ENCODE data around the gene NTF4. TPM values are rescaled to one million over a fixed set of nuclear protein-coding genes. Genes with fewer than 3 reads are reported as not detected.
A peak's percentile ranks its signal among the peaks of the same experiment; 100 is the strongest.
"Not testable (repeated sequence)": the region's sequence is repeated elsewhere in the genome, so short reads cannot be mapped to it uniquely, and the experiment has no call there.

The NTF4 gene
- total RNA-seq, 1 donor from 2014 or later, result 0.48 TPM

GRCh38 chr19:49064029-49064629, 489 bp downstream of the NTF4 start:
- ATAC-seq (ENCODE audit: poor library complexity) (no peak), DNase-seq (no peak)
- intact Hi-C loops (cut with DNase I), result no loop called here

- intact Hi-C loops (cut with DNase I), result no loop called here
- DNase-seq (no peak), ATAC-seq (ENCODE audit: poor library complexity) (no peak)
Observed at GRCh38 chr19:49061445-49061844, 3.2 kb downstream of the NTF4 start.

DNA sequence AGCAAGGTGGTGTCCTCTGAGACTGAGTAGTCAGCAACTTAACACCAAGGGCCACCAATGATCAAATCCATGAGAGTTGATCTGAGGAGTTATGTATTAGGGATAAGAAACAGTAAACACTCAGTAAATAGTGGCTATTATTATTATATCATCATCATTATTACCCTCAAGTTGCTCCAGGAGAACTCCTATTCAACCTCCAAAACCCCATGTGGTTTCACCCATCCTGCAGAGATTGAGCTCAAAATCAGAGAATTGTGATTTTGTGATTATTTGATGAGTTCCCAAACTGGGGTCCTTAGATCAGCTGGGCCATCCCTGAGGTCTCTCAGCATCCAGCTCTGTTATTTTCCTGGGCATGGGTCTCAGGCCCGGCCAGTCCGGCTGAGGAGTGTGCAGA, 3.6 kb downstream of the NTF4 start:
- intact Hi-C loops (cut with DNase I), result no loop called here
- DNase-seq, result no peak
- no peak for ATAC-seq (ENCODE audit: poor library complexity)

- intact Hi-C loops (cut with DNase I), result no loop called here
- ATAC-seq (ENCODE audit: poor library complexity) (no peak), DNase-seq (no peak)
Observed at GRCh38 chr19:49059053-49059452, 5.6 kb downstream of the NTF4 start.

DNA sequence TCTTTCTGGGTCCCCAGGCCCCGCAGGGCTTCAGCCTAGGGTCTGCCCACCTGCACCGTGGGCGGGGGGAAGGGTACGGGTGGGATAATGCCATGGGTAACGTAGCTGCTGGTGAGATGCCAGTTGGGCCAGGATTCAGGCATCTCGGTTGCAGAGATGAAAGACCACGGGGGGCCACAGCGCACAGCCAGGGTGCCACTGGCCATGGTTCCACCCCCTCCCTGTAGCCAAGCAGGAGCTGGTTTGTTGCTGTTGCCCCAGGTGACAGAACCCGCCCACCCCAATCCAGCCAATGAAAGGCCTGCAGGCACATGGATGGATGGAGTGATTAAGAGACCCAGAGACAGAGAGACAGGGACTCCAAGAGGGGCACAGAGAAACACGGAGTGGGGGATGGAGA, 6.1 kb downstream of the NTF4 start:
- DNase-seq (no peak), ATAC-seq (ENCODE audit: poor library complexity) (no peak)
- intact Hi-C loops (cut with DNase I), result no loop called here

DNA sequence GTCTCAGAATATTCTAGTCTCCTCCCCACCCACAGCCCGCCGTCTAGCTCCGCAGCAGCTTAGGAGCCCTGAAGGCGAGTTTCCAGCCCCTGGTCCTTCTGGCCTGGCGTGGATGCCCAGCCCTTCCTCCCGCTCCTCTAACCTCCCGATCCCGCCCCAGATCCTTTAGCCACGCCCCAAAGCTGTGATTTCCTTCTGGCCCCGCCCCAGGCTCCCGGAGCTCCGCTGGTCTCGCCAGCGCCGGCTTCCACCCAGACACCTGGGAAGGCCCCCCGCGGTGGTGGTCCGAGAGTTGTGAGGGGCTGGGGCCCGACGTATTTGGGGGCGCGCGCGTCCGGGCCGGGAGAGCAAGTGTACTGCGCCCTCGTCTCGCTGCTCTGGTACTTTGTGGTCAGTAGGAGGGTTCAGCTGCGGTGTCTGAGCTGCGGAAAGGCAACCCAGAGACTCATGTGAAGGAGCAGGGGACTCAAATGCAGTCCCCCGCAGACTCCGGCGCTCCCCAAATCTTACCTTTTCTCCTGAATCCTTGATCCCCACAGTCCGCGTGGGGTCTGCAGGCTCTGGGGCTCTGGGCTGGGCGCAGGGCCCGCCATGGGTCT, 6.9 kb downstream of the NTF4 start, which contains the start of gene CGB7:
TSS of gene CGB7 (minus strand) at position 114 of the 599 bp plus-strand sequence. CDS start 2,374 bp downstream, outside the sequence.
- DNase-seq (peak; percentile 84), ATAC-seq (ENCODE audit: poor library complexity) (peak; percentile 85)
- intact Hi-C loops (cut with DNase I), result no loop called here

DNA sequence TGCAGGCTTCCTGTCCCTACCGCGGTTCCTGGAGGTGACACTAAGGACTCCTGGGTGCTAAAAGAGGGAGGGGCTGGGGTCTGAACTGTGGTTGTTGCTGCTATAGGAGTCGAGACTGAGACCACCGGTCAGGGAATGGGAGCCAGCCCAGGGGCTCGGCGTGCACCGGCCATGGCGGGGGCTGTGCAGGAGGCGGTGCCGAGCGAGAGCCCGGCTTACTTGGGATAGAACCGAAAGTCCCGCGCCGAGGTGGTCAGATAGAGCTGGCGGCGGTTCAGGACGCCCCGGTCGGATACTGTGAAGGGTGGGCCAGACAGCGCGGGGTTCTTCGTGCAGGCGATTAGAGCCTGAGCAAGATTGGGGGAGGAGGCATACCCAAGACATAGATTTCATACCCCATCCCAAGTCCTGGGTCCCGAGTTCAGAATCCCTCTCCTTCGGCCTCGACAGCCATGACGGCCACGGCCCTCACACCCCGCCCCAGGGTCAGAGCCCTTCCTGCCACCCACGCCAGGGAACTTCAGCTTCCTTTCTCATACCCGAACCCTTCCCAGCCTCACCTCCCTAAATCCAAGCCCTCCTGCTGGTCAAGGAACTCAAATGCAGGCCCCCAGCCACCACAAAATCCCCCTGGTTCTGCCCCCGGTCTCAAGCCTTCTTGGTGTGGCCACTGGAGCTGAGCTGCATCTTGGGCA, 7.6 kb downstream of the NTF4 start:
- intact Hi-C loops (cut with DNase I); DNase-seq: not testable (repeated sequence)
- ATAC-seq (ENCODE audit: poor library complexity), result peak; percentile 40

DNA sequence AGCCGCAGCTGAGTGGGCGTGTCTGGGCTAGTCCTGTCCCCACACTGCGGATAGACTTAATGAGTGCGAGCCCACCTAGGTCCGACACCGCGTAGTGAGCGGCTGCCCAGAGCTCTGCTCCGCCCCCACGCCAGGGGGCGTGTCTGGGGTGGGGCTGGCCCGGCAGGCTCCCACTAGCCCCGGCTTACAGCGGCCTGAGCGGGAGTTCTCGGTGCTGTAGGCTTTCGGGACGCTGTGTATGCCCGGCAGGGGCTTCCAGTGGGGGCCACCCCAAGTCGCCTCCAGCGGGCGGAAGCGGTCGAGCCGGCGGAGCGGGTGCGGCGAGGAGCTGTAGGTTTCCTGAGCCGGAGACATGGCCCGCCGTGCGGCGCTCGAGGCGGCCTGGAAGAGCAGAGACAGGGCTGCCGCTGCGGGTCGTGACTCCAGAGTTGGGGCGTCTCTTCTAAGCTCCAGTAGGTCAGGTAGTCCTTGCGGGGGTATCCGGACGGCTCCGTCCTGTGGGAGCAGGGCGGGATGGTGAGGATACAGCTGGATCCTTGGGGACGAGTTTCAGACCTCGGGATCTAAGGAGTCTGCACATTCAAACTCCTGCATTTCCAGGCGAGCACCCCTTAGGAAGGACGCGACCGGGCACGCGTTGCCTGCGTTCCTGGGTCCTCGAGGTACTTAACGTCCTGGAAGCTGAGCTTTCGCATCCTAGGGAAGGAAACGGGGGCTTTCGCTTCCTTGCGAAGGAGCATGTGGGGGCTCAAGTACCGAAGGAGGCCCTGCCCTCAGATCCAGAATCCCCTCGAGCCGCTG, 8.3 kb downstream of the NTF4 start:
- ATAC-seq (ENCODE audit: poor library complexity) (peak; percentile 93), DNase-seq (peak; percentile 78)
- intact Hi-C loops (cut with DNase I), result no loop called here

DNA sequence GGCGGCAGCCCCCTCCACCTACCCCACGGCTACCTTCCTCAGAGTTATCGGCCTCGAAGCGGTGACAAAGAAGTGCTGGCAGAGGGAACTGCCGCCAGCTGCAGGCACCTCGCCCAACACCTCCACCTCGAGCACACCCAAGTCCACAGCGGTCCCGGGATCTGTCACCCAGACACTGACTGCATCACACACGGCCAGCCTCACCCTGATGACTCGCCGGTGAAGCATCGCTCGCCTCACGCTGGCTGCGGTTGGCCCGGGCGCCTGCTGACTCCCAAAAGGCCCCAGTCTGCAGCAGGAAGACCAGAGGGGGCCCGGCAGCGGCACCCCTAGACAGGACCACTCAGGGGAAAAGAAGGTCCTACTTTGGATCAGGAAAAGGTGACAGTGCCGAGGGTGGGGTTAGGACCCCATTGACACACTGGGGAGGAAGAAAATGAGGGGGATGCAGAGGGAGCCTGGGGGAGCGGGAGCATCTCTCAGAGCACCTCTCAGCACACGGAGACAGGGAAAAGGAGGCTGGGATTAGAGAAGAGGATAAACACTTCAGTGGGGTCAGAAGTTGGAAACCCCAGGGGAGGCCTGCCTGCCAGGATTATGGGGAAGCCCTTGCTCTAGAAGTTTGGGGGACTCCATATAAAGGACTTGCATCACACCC, 14.1 kb downstream of the NTF4 start:
- ATAC-seq (ENCODE audit: poor library complexity); intact Hi-C loops (cut with DNase I); DNase-seq: not testable (repeated sequence)

DNA sequence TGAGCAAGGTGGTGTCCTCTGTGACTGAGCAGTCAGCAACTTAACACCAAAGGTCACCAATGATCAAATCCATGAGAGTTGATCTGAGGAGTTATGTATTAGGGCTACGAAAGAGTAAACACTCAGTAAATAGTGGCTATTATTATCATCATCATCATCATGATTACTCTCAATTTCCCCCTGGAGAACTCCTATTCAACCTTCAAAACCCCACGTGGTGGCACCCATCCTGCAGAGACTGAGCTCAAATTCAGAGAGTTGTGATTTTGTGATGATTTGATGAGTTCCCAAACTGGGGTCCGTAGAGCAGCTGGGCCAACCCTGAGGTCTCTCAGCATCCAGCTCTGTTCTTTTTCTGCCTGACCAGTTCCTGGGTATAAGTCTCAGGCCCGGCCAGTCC, 14.8 kb downstream of the NTF4 start:
- intact Hi-C loops (cut with DNase I); ATAC-seq (ENCODE audit: poor library complexity); DNase-seq: not testable (repeated sequence)

DNA sequence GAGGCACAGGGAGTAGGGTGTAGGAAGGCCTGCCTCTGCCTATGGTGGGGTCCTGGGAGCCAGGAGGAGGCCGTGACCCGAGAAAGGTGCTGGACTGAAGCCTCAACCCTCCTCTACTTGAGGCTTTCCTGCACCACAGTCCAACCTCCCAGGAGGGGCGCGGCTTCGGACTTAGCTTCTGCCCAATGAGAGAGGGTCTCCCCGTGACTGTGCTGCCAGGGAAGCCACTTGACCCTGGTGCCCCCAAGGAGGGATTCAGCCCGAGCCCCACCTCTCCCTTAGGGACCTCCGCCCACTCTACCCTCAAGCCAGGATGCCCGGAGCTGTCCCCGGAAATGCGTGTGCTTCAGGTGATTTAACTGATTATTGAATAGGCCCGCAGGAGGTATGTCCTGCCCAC, 15.6 kb downstream of the NTF4 start, which contains the start of gene CGB8:
TSS of gene CGB8 (minus strand) at position 101 of the 400 bp plus-strand sequence. CDS start 372 bp downstream, outside the sequence.
- intact Hi-C loops (cut with DNase I); ATAC-seq (ENCODE audit: poor library complexity); DNase-seq: not testable (repeated sequence)

DNA sequence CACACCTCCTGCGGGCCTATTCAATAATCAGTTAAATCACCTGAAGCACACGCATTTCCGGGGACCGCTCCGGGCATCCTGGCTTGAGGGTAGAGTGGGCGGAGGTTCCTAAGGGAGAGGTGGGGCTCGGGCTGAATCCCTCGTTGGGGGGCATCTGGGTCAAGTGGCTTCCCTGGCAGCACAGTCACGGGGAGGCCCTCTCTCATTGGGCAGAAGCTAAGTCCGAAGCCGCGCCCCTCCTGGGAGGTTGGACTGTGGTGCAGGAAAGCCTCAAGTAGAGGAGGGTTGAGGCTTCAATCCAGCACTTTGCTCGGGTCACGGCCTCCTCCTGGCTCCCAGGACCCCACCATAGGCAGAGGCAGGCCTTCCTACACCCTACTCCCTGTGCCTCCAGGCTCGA, 21.1 kb downstream of the NTF4 start, which contains the start of gene CGB5:
TSS of gene CGB5 (plus strand) at position 301 of the 400 bp plus-strand sequence. CDS start 362 bp downstream, outside the sequence.
- ATAC-seq (ENCODE audit: poor library complexity); DNase-seq; intact Hi-C loops (cut with DNase I): not testable (repeated sequence)

GRCh38 chr19:49042666-49043065, 22.0 kb downstream of the NTF4 start:
- DNase-seq; intact Hi-C loops (cut with DNase I); ATAC-seq (ENCODE audit: poor library complexity): not testable (repeated sequence)

GRCh38 chr19:49042177-49042576, 22.4 kb downstream of the NTF4 start:
- no peak for ATAC-seq (ENCODE audit: poor library complexity)
- intact Hi-C loops (cut with DNase I), result no loop called here
- no peak for DNase-seq

DNA sequence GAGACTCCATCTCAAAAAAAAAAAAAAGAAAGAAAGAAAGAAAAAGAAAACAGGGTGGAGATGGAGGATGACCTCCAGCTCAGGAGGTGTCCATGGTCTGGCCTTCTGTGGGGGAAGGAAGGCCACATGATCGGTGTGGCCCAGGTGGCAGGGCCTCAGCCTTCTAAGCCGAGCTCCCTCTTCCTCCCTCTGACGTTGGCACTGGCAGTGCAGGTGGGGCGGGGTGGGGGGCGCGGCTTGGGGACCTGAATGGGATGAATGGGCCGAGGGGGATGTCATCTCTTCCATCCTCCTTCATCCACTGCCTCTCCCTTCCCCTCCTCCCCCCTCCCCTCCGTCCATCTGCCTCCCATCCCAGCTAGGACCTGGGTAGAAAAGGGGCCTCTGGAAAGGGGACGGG, 24.9 kb downstream of the NTF4 start:
- intact Hi-C loops (cut with DNase I); DNase-seq; ATAC-seq (ENCODE audit: poor library complexity): not testable (repeated sequence)

- ATAC-seq (ENCODE audit: poor library complexity); intact Hi-C loops (cut with DNase I); DNase-seq: not testable (repeated sequence)
Observed at GRCh38 chr19:49038557-49039276, 25.9 kb downstream of the NTF4 start.

- DNase-seq; ATAC-seq (ENCODE audit: poor library complexity); intact Hi-C loops (cut with DNase I): not testable (repeated sequence)
Observed at GRCh38 chr19:49038111-49038510, 26.5 kb downstream of the NTF4 start.
